Epithelial cell of esophagus (primary cell): ENCODE data around the gene CEP95.

Experiments
- DNase-seq: peaks from one replicate; pipeline ENCODE4 v3.0.0; 2010; ENCODE audit warnings: low read depth
- H3K4me3 ChIP-seq: 2 replicates; pipeline ENCODE4 v1.5.1; 2011; ENCODE audit warnings: mild to moderate bottlenecking, low read length, control low read depth
- TF ChIP-seq, protein P1 (sequence below): IDR thresholded peaks from 2 replicates; pipeline ENCODE4 v1.5.1; 2011; ENCODE audit warnings: low read depth, mild to moderate bottlenecking, low read length, control low read depth, inconsistent platforms; ENCODE audit not compliant: insufficient read depth; ENCODE audit errors: missing control alignments

The CEP95 gene

DNA sequence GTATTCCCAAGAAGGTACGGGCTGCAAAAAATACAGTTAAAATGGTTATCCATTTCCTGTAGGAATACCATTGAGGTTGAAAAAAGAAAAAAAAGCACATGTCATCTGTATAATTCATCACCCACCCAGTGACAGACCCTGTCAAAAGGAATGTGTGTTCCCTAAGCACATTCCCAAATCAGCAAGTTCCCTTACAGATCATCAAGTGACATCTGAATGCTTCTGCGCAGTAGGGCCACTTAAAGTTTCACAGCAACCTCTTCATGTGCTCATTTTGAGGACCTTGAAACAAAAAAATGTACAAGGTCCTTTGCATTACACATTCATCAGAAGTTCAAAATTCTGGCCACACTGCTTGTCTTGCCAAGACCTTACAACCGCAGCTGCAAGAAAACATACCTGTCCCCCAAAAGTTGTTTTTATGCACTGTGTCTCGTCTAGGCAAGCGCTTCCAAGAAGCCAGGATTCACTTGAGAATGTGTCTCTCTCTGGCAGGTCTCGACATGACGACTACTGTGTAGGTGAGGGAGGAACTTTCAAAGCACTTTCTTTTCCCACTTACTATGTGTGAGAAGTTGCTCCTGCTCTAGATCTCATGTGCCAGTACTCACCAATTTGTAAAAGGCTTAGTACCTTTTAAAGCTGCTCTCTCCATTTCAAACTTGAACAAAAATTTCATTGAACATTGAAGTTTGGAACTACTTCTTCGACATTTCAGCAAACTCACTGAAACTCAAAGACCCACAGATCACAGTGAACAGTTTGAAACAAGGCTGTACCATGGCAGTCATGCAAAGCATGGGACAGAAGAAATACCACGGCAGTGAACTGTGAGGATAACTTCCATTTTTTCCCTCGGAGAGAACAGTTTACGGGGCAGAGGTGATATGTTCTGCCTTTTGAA is 5.7 kb upstream of the CEP95 start:
- peak; percentile 52 for DNase-seq
- TF ChIP-seq, protein P1, sequence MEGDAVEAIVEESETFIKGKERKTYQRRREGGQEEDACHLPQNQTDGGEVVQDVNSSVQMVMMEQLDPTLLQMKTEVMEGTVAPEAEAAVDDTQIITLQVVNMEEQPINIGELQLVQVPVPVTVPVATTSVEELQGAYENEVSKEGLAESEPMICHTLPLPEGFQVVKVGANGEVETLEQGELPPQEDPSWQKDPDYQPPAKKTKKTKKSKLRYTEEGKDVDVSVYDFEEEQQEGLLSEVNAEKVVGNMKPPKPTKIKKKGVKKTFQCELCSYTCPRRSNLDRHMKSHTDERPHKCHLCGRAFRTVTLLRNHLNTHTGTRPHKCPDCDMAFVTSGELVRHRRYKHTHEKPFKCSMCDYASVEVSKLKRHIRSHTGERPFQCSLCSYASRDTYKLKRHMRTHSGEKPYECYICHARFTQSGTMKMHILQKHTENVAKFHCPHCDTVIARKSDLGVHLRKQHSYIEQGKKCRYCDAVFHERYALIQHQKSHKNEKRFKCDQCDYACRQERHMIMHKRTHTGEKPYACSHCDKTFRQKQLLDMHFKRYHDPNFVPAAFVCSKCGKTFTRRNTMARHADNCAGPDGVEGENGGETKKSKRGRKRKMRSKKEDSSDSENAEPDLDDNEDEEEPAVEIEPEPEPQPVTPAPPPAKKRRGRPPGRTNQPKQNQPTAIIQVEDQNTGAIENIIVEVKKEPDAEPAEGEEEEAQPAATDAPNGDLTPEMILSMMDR, result no peak
- H3K4me3 ChIP-seq, result no peak overlapping the region

DNA sequence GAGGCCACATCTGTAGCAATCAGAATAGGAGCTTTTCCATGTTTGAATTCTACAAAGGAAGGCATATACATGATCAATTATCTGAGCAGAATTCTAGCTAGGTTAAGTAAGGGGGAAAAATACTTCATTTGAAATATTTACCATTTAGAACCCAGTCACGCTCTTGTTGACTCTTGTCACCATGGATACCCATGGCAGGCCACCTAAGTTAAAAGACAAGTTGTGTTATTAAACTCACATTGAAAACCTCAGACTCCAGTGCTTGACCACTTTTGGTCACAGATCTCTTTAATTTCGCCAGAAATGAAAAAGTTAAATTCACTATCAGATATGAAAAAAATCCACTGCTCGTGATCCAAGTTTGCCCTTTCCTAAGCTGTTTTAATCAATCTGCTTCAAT is 4.8 kb upstream of the CEP95 start:
- DNase-seq, result no peak
- TF ChIP-seq, protein P1, result no peak
- H3K4me3 ChIP-seq, result no peak overlapping the region

DNA sequence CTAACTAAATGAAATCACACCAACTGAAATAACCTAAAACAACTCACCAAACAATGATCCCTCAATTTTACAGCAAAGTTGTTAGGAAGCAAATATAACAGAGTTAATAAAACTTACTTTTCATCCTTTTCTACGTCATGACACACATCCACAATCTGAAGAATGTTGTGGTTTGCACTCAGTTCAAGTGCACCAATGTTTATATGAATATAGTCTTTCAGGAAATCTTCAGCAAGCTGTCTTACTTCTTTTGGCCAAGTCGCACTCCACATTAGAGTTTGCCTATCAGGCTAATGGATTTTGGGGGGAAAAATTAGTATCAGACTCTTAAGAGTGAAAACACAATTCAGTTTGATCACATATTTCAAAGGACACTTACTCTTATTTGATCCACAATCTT is 4.0 kb upstream of the CEP95 start:
- TF ChIP-seq, protein P1, result no peak
- H3K4me3 ChIP-seq, result no peak overlapping the region
- DNase-seq, result no peak

DNA sequence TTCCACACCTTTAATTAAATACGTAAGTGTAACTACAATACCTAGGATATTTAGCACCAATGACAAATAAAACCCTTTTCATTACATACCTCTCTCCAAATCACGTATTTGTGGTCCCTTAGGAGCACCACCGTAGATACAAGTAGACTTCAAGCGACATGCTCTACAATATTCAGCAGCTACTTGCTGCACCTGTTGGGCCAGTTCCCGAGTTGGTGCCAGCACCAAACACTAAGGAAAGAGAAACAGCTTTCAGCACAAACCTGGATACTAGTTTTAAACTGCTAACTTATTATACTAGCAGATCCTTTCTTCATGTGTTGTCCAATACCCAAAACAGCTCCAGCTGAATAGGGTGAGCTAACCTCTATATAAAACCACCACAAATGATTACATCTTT is 3.4 kb upstream of the CEP95 start:
- no peak overlapping the region for H3K4me3 ChIP-seq
- TF ChIP-seq, protein P1, result no peak
- peak; percentile 17 for DNase-seq

DNA sequence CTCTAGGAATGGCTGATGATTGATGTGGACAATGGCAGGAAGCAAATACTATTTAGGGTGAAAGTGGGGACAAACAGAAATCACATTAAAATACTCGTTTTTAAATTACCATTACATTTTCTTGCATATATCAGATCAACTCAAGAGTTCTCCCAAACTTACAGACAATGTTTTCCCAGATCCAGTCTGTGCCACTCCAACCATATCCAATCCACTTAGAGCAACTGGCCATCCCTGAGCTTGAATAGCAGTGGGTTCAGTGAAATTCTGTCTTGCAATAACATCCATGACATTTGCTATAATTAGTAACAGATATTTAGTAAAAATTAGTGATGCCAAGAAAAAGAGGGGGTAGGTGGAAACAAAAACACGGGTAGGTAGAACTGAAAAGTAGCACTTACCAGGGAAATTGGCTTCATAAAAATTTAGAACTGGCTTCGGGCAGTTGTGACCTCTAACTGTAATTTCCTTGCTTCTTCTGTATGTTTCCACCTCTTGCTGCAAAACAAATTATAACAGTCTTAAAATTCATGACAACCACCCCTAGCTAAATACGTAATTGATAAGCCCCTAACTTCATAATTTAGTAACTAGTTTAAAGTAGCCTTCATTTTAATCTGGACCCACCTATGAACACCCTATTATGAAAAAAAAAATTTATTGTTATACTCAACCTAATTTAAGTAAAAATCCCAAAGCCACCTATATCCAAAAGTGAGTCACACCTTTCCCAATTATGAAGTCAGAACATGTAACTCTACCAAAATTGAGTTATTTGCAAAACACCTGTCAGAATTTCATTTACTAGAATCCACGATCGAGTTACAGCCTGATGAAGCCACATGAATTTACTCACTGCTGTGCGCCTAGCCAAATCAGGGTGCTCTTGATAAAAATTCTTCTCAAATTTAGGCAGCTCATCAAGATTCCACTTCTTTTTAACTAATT is 2.7 kb upstream of the CEP95 start:
- peak overlapping the region; percentile 93 for H3K4me3 ChIP-seq
- DNase-seq, result peak; percentile 9
- TF ChIP-seq, protein P1, result no peak

DNA sequence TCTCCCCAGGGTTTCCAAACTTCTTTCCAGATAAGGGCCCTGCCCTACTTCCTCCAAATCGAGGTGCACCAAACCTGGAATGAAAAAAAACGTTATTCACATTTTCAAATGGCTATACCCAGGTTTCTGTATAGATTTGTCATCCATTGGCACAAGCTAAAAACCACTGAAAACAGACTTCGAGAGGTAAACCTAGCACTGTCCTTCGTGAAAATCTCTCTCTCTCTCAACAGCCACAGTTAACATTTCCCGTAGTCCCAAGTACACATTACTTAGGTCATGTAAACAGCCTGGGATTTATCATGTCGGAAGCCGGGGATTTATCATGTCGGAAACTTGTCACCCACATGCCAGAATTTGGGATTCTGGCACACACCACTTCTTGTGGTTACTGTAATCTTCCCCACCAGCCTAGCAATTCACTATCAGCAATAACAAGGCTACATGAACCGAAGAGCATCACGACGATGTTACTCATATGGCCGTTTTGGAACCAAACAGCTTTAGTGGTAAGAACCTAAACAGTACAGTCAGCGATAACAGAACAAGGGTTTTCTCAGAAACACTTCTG is 1.9 kb upstream of the CEP95 start:
- H3K4me3 ChIP-seq, result peak overlapping the region; percentile 93
- peak; percentile 14 for DNase-seq
- TF ChIP-seq, protein P1, result no peak
